Kidney (tissue), 14 donors: ENCODE results near the gene LHPP. TPM values are rescaled to one million over a fixed set of nuclear protein-coding genes. Genes with fewer than 3 reads are reported as not detected.
A peak's percentile ranks its signal among the peaks of the same experiment; 100 is the strongest.

ENCODE experiments used
- DNase-seq, 5 donors: peaks; one replicate each; pipeline ENCODE4 v3.0.0-alpha.2; 2013 to 2020
- FAIRE-seq: peaks from 2 replicates; lab custom pipeline; 2012; peaks lifted over from hg19 to GRCh38; lab: Jason Lieb, UNC
- H3K27ac ChIP-seq, 2 donors: one replicate each; pipeline ENCODE4 v1.7.0; 2013; ENCODE audit warnings: low read depth in 2 of 2, low read length in 2 of 2, inconsistent platforms in 1 of 2
- H3K27me3 ChIP-seq: one replicate; pipeline ENCODE4 v1.7.1; 2013; ENCODE audit warnings: low read length, inconsistent platforms; ENCODE audit not compliant: control insufficient read depth, insufficient read depth
- H3K36me3 ChIP-seq, 3 donors: one replicate each; pipeline versions ENCODE4 v1.7.0 to v1.7.1; 2013; ENCODE audit warnings: low read length in 3 of 3, control low read depth in 1 of 3, inconsistent platforms in 1 of 3; ENCODE audit not compliant: insufficient read depth in 3 of 3, control insufficient read depth in 2 of 3
- H3K4me1 ChIP-seq, 3 donors: one replicate each; pipeline versions ENCODE4 v1.7.0 to v1.7.1; 2013; ENCODE audit warnings: low read length in 3 of 3, inconsistent platforms in 1 of 3, low read depth in 1 of 3; ENCODE audit not compliant: control insufficient read depth in 2 of 3, insufficient read depth in 2 of 3
- H3K4me3 ChIP-seq, 3 donors: one replicate each; pipeline versions ENCODE4 v1.7.0 to v1.8.1; 2013; ENCODE audit warnings: low read length in 3 of 3, control low read depth in 1 of 3, inconsistent platforms in 1 of 3
- H3K9ac ChIP-seq, 3 donors: one replicate each; pipeline versions ENCODE4 v1.7.0 to v1.7.1; 2013; ENCODE audit warnings: low read length in 3 of 3, control low read depth in 1 of 3, inconsistent platforms in 1 of 3
- H3K9me3 ChIP-seq, 3 donors: one replicate each; pipeline versions ENCODE4 v1.7.0 to v1.7.1; 2013; ENCODE audit warnings: low read length in 3 of 3, control low read depth in 1 of 3, inconsistent platforms in 1 of 3; ENCODE audit not compliant: control insufficient read depth in 2 of 3, insufficient read depth in 1 of 3
- CTCF ChIP-seq: IDR thresholded peaks from 3 replicates; pipeline ENCODE4 v1.5.1; 2012; ENCODE audit warnings: mild to moderate bottlenecking, moderate library complexity, borderline replicate concordance; ENCODE audit not compliant: insufficient read depth; ENCODE audit errors: extremely low read depth
- intact Hi-C: fragments of 100-400 bp; cut with DNase I; formaldehyde crosslinking; loops from one replicate; pipeline ENCODE4 v1.11.1; 2022
- polyA plus RNA-seq: library from polyadenylated mRNA; stranded (reverse); fragments of 350-450 nt; fragmentation: Illumina TruSeq; extraction: RNeasy Lipid Tissue Mini Kit (QIAGEN cat#74804); gene quantifications from one replicate; pipeline ENCODE4 v1.2.3, GENCODE V29; 2014; ENCODE audit warnings: low read depth, low replicate concordance; ENCODE audit not compliant: insufficient read depth
- total RNA-seq: library from RNA; stranded (reverse); fragmentation: NEBNext Ultra II Directional; extraction: Animal tissue kit (Norgen Biotek cat#: 25700); gene quantifications from one replicate; pipeline ENCODE4 v1.2.1, GENCODE V29; 2021
- donor health status: control.
- donor health status: control.
- donor health status: control.
- donor health status: control.
- donor health status: control.
- donor health status: DM: yes; HTN: yes; CAD: no.
- donor health status: Normal renal cell carcinoma (clear cell type).

The LHPP gene
- total and polyA plus RNA-seq, 2 donors from 2014 or later, result 16.6 to 52.5 TPM

GRCh38 chr10:124650820-124651401, 189.3 kb downstream of the LHPP start:
- no peaks in the 10 kb centered on the region for H3K9me3 ChIP-seq
- intact Hi-C loops, result no loop called here
- H3K36me3 ChIP-seq, result peaks cover 0 to 5% (median 2%) of the 10 kb centered on the region in 3 donors
- no peaks in the 10 kb centered on the region for H3K27me3 ChIP-seq
- DNase-seq (peak in 1 of 5 donors; percentile 72), FAIRE-seq (no peak)
- no peak for TF ChIP-seq CTCF
- no peak overlapping the region for H3K27ac ChIP-seq
- no peak overlapping the region for H3K9ac ChIP-seq
- H3K4me1 ChIP-seq, result peaks cover 0 to 58% (median 38%) of the 10 kb centered on the region in 3 donors
- no peak overlapping the region for H3K4me3 ChIP-seq

- no peaks in the 10 kb centered on the region for H3K9me3 ChIP-seq
- TF ChIP-seq CTCF, result no peak
- no peak overlapping the region for H3K9ac ChIP-seq
- peaks cover 0 to 55% (median 33%) of the 10 kb centered on the region in 3 donors for H3K4me1 ChIP-seq
- peaks cover 0 to 6% (median 4%) of the 10 kb centered on the region in 3 donors for H3K36me3 ChIP-seq
- no peak overlapping the region for H3K27ac ChIP-seq
- DNase-seq, result no peak
- H3K4me3 ChIP-seq, result no peak overlapping the region
- FAIRE-seq, result no peak
- intact Hi-C loops, result no loop called here
- no peaks in the 10 kb centered on the region for H3K27me3 ChIP-seq
Observed at GRCh38 chr10:124651402-124651891, 189.8 kb downstream of the LHPP start.

DNA sequence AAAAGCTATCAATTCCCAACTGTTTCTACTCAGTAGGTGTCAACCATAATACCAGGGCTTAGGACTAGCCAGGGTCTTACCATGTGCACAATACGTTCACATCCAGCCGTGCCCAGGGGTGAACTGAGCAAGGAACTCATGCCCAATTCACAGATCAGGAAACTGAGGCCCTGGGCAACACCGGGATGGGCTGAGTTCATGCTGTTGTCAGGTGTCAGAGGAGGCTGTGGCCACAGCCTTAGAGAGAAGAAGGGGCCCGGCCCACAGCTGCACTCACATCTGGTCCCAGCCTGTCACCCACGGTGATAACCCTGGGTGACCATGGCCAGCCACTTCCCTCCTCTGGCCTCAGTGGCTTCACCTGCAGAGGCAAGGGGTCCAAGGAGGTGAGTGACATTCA, 190.6 kb downstream of the LHPP start:
- FAIRE-seq (no peak), DNase-seq (no peak)
- intact Hi-C loops, result no loop called here

More for the DNA sequence above, 190.6 kb downstream of the LHPP start:
- Histone ChIP-seq H3K9ac (no peak overlapping the region), H3K36me3 (peaks cover 0 to 6% (median 5%) of the 10 kb centered on the region in 3 donors), H3K4me3 (no peak overlapping the region), H3K27me3 (no peaks in the 10 kb centered on the region), H3K4me1 (peaks cover 0 to 48% (median 26%) of the 10 kb centered on the region in 3 donors), H3K27ac (no peak overlapping the region), H3K9me3 (no peaks in the 10 kb centered on the region)
- TF ChIP-seq CTCF, result no peak
